Measurements from ENCODE around the gene KIF3B.
"Not testable (repeated sequence)": the region's sequence is repeated elsewhere in the genome, so short reads cannot be mapped to it uniquely, and the experiment has no call there.

Gene KIF3B

GRCh38 chr20:32327087-32327681 lies 49.7 kb downstream of the KIF3B start:
- no peak for DNase-seq (ENCODE audit: low read depth in 1 of 2, low spot score in 1 of 2)

GRCh38 chr20:32329817-32330554 lies 52.5 kb downstream of the KIF3B start:
- no peak for DNase-seq (ENCODE audit: low read depth in 1 of 2, low spot score in 1 of 2)

- DNase-seq (ENCODE audit: low read depth in 1 of 2, low spot score in 1 of 2) = no peak
Observed at GRCh38 chr20:32330555-32330897, 53.1 kb downstream of the KIF3B start.

GRCh38 chr20:32332614-32333013 lies 55.2 kb downstream of the KIF3B start:
- DNase-seq (ENCODE audit: low read depth in 1 of 2, low spot score in 1 of 2) = no peak

- DNase-seq (ENCODE audit: low read depth in 1 of 2, low spot score in 1 of 2) = peak in 1 of 2 donors; percentile 17
Observed at GRCh38 chr20:32333181-32333987, 55.9 kb downstream of the KIF3B start.

GRCh38 chr20:32333988-32334885 lies 56.8 kb downstream of the KIF3B start:
- peak in 1 of 2 donors; percentile 23 for DNase-seq (ENCODE audit: low read depth in 1 of 2, low spot score in 1 of 2)

GRCh38 chr20:32336918-32337347 lies 59.5 kb downstream of the KIF3B start:
- no peak for DNase-seq (ENCODE audit: low read depth in 1 of 2, low spot score in 1 of 2)

GRCh38 chr20:32337937-32338661 lies 60.6 kb downstream of the KIF3B start:
- DNase-seq (ENCODE audit: low read depth in 1 of 2, low spot score in 1 of 2) = no peak

- DNase-seq (ENCODE audit: low read depth in 1 of 2, low spot score in 1 of 2) = no peak
Observed at GRCh38 chr20:32338665-32339064, 61.2 kb downstream of the KIF3B start.

GRCh38 chr20:32339116-32339515 lies 61.7 kb downstream of the KIF3B start:
- no peak for DNase-seq (ENCODE audit: low read depth in 1 of 2, low spot score in 1 of 2)

- not testable (repeated sequence) for DNase-seq (ENCODE audit: low read depth in 1 of 2, low spot score in 1 of 2)
Observed at GRCh38 chr20:32341053-32341452, 63.6 kb downstream of the KIF3B start.

- DNase-seq (ENCODE audit: low read depth in 1 of 2, low spot score in 1 of 2) = no peak
Observed at GRCh38 chr20:32343439-32343838, 66.0 kb downstream of the KIF3B start.

- no peak for DNase-seq (ENCODE audit: low read depth in 1 of 2, low spot score in 1 of 2)
Observed at GRCh38 chr20:32344835-32345506, 67.5 kb downstream of the KIF3B start.

- no peak for DNase-seq (ENCODE audit: low read depth in 1 of 2, low spot score in 1 of 2)
Observed at GRCh38 chr20:32348207-32348606, 70.8 kb downstream of the KIF3B start.

GRCh38 chr20:32350421-32350820 lies 73.0 kb downstream of the KIF3B start:
- DNase-seq (ENCODE audit: low read depth in 1 of 2, low spot score in 1 of 2) = no peak

- no peak for DNase-seq (ENCODE audit: low read depth in 1 of 2, low spot score in 1 of 2)
Observed at GRCh38 chr20:32352121-32352720, 74.8 kb downstream of the KIF3B start.

- DNase-seq (ENCODE audit: low read depth in 1 of 2, low spot score in 1 of 2) = no peak
Observed at GRCh38 chr20:32353848-32354496, 76.5 kb downstream of the KIF3B start.

GRCh38 chr20:32354592-32355416 lies 77.4 kb downstream of the KIF3B start:
- no peak for DNase-seq (ENCODE audit: low read depth in 1 of 2, low spot score in 1 of 2)

Data from activated CD4-positive, alpha-beta T cell treated with anti-CD3 and anti-CD28 coated beads, Interleukin-2, amount 50 U/mL, for 24 hours (primary cell).